T1000 (cell line): Measurements from ENCODE around the gene GOLGA8F.
"Not testable (repeated sequence)": the region's sequence is repeated elsewhere in the genome, so short reads cannot be mapped to it uniquely, and the experiment has no call there.

Source experiments
- DNase-seq: peaks from one replicate; lab custom pipeline; 2025; ENCODE audit warnings: mixed read lengths; lab: John Stamatoyannopoulos, UW

GOLGA8F gene, protein sequence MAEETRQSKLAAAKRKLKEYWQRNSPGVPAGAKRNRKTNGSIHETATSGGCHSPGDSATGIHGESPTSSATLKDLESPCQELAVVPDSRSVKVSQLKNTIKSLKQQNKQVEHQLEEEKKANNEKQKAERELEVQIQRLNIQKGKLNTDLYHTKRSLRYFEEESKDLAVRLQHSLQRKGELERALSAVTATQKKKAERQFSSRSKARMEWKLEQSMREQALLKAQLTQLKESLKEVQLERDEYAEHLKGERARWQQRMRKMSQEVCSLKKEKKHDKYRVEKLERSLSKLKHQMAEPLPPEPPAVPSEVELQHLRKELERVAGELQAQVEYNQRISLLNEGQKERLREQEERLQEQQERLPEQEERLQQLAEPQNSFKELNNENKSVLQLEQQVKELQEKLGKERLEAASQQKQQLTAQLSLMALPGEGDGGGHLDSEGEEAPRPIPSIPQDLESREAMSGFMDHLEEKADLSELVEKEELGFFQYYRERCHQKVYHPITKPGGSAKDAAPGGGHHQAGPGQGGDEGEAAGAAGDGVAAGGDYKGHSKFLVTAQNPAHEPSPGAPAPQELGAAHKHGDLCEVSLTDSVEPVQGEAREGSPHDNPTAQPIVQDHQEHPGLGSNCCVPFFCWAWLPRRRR

DNA sequence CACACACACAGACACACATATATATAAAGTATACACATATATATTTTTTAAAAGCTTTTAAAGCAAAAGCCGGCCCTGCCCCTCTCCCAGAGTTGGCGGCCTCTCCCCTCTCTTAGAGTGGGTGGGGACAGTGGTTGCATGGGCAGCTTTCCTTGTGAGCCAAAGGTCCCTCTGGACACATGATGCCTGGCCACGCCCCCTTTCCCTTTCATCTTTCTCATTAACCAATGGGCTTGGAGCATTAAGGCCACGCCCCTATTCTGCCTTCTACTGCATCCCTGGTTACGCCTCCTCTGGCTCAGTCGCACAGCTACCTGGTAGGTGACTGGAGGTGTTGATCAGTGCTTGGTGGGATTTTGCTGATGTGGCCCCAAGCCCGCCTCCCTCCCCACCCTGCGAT is at the start of gene GOLGA8F:
Gene GOLGA8F (plus strand): TSS at position 301 of the 400 bp plus-strand sequence. CDS start 98 bp downstream, at position 399.
- DNase-seq, result not testable (repeated sequence)

DNA sequence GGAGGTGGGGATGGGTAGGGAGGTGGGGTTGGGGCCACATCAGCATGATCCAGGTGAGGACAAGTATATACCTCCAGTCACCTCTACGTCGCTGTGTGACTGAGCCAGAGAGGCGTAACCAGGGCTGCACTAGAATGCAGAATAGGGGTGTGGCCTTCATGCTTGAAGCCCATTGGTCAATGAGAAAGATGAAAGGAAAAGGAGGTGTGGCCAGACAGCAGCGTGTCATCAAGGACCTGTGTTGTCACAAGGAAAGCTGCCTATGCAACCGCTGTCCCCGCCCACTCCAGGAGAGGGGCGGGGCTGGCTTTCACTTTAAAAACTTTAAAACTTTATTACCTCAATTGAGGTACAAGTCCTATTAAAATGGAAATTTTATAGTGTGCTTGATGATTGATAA is 20.5 kb upstream of the GOLGA8F start, which contains the start of gene GOLGA6L24:
Gene GOLGA6L24 (minus strand): TSS at position 101 of the 400 bp plus-strand sequence. CDS start 61 bp downstream, at position 40.
- not testable (repeated sequence) for DNase-seq

DNA sequence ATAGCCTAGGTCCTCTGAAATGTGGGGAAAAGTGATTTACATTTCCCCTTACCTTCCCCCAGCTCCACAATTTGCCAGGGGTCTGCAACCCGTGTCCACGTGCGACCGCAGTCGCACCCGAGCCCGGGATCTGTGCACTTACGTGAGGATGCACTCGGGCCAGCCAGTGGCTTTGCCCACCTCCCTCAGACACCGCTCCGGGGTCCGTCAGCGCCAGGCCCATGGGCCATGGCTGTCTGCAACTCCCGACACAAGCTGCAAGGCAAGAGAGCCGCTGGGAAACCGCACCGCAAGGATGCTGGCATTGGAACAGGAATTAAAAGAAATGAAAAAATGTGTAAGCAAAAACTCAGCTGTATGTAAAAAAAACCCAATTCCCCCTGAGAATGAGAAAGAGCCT is 13.0 kb upstream of the GOLGA8F start:
- DNase-seq, result not testable (repeated sequence)

DNA sequence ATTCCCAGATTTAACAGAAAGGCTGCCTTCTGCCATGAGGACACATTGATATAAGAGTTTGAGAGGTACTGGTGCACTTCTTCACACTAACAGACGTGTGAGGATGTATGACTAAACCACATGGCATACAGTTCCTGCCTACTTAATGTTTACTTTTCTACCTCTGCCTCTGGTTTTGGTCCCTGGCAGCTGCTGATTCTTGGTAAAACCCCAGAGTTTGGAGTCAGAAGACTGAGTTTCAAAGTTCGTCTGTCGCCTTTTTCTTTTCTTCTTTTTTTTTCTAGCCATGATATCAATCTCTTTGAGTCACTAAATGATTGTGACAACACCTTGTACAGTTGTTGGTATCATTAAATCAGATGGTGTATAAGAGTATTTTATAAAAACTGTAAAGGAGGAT is 1.6 kb downstream of the GOLGA8F start:
- DNase-seq, result not testable (repeated sequence)

DNA sequence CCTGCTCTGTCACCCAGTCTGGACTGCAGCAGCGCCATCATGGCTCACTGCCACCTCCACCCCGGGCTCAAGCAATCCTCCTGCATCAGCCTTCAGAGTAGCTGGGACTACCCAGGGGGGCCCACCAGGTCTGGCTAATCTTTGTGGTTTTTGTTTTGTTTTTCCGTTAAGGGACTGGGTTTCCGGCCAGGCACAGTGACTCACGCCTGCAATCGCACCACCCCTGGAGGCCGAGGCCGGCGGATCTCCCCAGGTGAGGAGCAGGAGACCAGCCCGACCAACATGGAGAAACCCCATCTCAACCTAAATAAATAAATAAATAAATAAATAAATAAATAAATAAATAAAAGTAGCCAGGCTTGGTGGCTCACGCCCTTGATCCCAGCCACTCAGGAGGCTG is 17.6 kb downstream of the GOLGA8F start:
- not testable (repeated sequence) for DNase-seq

DNA sequence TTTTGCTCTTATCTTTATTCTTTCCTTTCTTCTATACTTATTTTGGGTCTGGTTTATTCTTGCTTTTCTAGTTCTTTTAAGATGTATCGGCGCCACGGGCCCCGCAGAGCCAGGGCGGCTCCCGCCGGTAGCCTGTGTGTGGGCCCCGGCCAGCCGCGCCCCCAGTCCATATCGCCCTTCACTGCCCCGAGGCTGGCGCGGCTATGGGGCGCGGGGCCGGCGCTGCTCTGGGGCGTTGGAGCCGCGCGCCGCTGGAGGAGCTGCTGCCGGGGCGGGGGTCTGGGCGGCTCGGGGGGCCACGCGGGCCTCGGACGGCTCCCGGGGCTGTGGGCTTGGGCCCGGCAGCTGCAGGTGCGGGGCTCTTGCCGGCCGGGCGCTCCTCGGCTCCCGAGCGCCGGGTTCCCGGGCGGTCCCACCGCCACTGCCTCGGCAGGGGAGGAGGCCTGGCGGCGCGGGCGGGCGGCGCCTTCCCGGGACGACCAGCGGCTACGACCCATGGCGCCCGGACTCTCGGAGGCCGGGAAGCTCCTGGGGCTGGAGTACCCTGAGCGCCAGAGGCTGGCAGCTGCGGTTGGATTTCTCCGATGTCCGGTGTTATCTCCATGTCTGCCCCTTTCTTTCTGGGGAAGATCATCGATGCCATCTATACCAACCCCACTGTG is 24.4 kb downstream of the GOLGA8F start:
- not testable (repeated sequence) for DNase-seq

DNA sequence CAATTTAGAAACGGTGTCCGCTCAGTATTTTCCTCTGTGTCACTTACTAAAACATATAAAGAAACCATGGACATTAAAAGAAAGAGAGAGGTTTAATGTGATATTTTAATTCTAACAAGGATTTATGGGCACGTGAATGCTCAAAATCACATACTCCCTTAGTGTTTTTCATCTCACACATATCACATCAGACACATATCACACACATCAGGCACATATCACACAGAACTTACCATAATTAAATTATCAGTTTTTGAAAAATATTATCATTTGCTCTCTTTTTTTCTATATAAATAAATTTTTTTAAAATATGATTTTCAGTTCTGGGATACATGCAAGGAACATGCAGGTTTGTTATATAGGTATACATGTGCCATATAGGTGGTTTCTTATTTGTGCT is 42.0 kb downstream of the GOLGA8F start:
- DNase-seq, result not testable (repeated sequence)

DNA sequence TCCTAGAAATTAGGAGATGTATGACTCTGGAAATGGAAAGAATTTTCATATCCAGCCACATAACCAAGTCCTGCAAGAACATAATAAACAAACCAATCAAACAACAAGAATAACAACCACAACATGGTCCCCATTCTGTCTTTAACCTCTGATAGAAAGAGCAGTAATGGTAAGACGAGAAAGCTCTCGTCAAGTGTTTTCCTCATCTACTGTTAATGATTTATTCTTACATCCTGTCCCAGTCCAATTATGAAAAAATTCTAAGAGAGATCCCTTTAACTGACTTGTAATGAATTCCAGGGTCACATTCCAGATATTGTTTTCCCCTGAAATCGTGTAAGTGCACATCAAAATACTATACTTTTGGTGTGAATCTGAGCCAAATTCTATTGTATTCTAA is 57.1 kb downstream of the GOLGA8F start:
- DNase-seq, result not testable (repeated sequence)
